SK-N-MC (cell line): ENCODE measurements around the gene FGD5.

Source experiments
- DNase-seq: peaks from one replicate; pipeline ENCODE4 v3.0.0-alpha.2; 2011; ENCODE audit warnings: low read depth, low spot score
- H3K27ac ChIP-seq: fragments of 200-600 bp; sonication (generic); 2 replicates; pipeline ENCODE4 v1.5.1; 2016; ENCODE audit warnings: mixed run types
- H3K36me3 ChIP-seq: fragments of 200-600 bp; sonication (generic); 2 replicates; pipeline ENCODE4 v1.6.1; 2017; ENCODE audit warnings: antibody characterized with exemption, low read length, mixed read lengths; ENCODE audit not compliant: insufficient read depth
- H3K4me3 ChIP-seq: fragments of 200-600 bp; sonication (generic); 2 replicates; pipeline ENCODE4 v1.5.1; 2016
- H3K9ac ChIP-seq: fragments of 200-600 bp; sonication (generic); 2 replicates; pipeline ENCODE4 v1.8.0; 2017; ENCODE audit warnings: mixed run types, mixed read lengths; ENCODE audit not compliant: insufficient read length
- H3K9me3 ChIP-seq: fragments of 200-600 bp; sonication (generic); 2 replicates; pipeline ENCODE4 v1.6.1; 2017; ENCODE audit warnings: low read depth, mild to moderate bottlenecking, antibody characterized with exemption, low read length, moderate library complexity, mixed read lengths
- EZH2 ChIP-seq: fragments of 200-600 bp; sonication (generic); IDR thresholded peaks from one replicate; pipeline ENCODE4 v1.6.1; 2017; ENCODE audit warnings: antibody characterized with exemption
- FOXP2 ChIP-seq: optimal IDR thresholded peaks from 2 replicates; pipeline ENCODE3; 2011; ENCODE audit warnings: mild to moderate bottlenecking, moderate library complexity; ENCODE audit not compliant: insufficient read depth; ENCODE audit errors: extremely low read length, control extremely low read depth
- POLR2AphosphoS5 ChIP-seq: IDR thresholded peaks from 2 replicates; pipeline ENCODE4 v1.6.1; 2012; ENCODE audit warnings: mild to moderate bottlenecking, low read depth, low read length, borderline replicate concordance

Gene FGD5, protein sequence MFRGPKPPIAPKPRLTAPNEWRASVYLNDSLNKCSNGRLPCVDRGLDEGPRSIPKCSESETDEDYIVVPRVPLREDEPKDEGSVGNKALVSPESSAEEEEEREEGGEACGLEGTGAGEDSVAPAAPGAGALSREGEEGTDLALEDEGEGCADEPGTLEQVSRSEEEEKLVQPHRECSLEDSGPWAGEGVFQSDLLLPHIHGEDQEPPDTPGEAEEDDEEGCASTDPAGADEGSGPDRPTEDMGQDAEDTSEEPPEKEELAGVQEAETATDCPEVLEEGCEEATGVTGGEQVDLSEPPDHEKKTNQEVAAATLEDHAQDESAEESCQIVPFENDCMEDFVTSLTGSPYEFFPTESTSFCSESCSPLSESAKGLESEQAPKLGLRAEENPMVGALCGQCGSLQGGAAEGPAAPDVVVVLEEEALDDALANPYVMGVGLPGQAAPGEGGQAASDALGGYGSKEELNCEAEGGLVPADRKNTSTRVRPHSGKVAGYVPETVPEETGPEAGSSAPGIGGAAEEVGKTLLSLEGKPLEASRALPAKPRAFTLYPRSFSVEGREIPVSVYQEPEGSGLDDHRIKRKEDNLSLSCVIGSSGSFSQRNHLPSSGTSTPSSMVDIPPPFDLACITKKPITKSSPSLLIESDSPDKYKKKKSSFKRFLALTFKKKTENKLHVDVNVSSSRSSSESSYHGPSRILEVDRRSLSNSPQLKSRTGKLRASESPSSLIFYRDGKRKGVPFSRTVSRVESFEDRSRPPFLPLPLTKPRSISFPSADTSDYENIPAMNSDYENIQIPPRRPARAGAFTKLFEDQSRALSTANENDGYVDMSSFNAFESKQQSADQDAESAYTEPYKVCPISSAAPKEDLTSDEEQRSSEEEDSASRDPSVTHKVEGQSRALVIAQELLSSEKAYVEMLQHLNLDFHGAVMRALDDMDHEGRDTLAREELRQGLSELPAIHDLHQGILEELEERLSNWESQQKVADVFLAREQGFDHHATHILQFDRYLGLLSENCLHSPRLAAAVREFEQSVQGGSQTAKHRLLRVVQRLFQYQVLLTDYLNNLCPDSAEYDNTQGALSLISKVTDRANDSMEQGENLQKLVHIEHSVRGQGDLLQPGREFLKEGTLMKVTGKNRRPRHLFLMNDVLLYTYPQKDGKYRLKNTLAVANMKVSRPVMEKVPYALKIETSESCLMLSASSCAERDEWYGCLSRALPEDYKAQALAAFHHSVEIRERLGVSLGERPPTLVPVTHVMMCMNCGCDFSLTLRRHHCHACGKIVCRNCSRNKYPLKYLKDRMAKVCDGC (N-terminal part only)

DNA sequence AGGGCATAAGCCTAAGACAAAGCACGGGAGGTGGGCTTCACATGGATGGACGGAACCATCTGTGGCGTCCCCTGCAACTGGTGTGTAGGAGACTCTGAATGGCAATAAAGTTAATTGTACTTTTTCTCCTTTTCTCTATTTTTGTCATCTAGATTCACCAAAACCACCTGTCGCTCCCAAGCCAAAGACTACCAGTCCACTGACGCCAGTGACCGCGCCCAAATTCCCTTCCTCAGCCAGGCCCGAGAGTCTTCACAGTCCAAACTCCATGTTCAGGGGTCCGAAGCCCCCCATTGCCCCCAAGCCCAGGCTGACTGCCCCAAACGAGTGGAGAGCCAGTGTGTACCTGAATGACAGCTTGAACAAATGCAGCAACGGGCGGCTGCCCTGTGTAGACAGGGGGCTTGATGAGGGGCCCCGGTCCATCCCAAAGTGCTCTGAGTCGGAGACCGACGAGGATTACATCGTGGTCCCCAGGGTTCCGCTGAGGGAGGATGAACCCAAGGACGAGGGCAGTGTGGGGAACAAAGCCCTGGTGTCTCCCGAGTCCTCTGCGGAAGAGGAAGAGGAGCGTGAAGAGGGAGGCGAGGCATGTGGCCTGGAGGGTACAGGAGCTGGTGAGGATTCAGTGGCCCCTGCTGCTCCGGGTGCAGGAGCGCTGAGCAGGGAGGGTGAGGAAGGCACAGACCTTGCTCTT, at the start of gene FGD5:
Gene FGD5, plus strand, starts transcription at position 159 of the 697 bp plus-strand sequence. Its CDS starts 110 bp downstream, at position 269.
- Histone ChIP-seq H3K9ac (no peak within 1 kb of the TSS), H3K36me3 (no peaks in the 10 kb centered on the region), H3K27ac (no peak within 1 kb of the TSS), H3K4me3 (no peak within 1 kb of the TSS), H3K9me3 (no peaks in the 10 kb centered on the region)
- no peak for DNase-seq
- no peak for TF ChIP-seq FOXP2
- TF ChIP-seq POLR2AphosphoS5 = no peak
- TF ChIP-seq EZH2 = no peak

DNA sequence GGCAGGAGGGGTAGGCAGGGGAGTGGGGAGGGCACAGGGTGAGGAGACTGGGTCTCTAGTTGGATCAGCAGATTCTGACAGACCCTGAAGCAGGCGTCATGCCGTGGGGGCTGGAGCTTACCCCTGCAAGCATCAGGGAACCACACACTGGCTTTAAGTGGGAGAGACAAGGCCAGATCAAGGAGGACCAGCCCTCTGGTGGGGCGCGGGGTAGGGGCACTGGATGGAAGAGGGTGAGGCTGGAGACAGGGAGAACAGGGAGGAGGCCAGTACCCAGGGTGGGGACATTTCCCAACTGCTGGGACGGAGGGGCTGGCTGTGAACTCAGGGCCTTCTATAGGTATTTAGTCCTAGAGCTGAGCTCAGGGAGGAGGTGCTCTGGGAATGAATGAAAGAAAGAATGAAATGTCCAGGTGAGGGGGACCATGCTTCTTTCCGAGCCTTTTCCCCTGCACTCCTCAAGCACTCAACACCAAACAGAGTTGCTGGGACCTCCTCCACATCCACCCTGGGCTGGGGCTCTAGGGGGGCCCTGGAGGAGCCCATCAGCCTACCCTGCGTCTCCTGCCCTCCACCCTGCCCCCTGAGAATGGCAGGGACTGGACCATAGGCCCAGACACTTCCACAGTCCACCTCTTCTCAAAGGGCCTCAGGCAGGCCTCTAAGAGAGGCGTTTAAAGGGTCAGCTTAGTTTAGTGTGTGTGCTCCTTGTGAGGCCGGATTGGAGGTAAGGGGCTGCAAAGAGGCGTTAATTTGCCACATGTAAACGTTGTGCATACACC, 49.0 kb upstream of the FGD5 start:
- Histone ChIP-seq H3K36me3 (no peaks in the 10 kb centered on the region), H3K9ac (no peak overlapping the region), H3K9me3 (no peaks in the 10 kb centered on the region), H3K4me3 (no peak overlapping the region), H3K27ac (no peak overlapping the region)
- TF ChIP-seq POLR2AphosphoS5 = no peak
- no peak for TF ChIP-seq EZH2
- TF ChIP-seq FOXP2 = no peak
- no peak for DNase-seq

DNA sequence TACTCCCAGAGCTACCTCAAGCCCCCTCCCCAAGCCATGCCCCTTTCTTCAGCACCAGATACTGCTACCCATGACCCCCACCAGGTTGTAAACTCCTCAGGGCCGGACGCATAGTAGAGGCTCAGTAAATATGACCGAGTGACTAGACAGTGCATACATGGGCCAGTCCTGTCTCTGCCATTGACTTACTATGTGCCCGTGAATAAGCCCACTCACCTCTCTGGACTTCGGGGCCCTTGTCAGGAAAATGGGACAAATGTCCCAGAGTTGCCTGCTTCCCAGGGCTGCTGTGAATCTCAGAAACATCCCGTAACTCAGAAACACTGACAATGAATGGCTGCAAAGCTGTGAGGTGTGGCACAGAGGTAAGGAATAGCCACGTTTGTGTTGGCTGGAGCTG, 48.2 kb upstream of the FGD5 start:
- Histone ChIP-seq H3K9ac (no peak overlapping the region), H3K27ac (no peak overlapping the region), H3K4me3 (no peak overlapping the region), H3K36me3 (no peaks in the 10 kb centered on the region), H3K9me3 (no peaks in the 10 kb centered on the region)
- no peak for DNase-seq
- TF ChIP-seq FOXP2 (no peak), EZH2 (no peak), POLR2AphosphoS5 (no peak)

DNA sequence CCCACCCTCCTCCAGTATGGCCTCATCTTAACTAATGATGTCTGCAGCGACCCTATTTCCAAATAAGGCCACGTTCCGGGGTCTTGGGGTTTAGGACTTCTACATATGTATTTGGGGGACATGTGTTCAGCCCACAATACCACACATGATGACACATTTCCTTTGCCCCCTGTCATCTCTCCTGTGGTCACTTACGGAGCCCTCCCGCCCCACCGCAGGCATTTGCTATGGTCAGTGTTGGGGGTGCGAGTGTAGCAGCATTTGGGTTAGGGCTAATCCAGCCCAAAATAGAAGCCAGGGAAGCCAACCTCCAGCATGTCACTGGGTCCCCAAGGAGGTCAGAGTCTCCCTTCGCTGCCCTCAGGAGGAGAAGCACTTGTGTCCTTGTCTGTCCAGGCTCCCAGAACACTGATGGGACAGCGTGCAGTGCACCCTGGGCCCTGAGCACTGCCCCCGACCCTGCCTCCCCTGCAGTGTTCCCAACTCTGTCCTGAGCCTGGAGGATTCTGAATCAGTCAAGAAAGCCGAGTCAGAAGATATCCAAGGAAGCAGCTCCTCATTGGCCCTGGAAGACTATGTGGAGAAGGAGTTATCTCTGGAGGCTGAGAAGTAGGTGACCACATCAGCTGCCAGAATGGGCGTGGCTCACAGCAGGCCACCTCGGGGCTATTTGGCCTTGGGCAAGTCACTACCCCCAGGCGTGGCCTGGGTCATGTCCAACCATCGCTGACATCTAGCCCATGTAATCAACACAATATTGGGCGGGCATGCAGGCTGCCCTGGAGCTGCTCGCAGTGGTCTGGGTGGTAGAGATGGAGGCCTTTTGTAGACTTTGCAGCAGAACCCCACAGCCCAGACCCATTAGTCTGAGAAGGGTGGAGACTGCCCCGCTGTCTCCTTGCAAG, 46.9 kb upstream of the FGD5 start:
- no peak overlapping the region for H3K4me3 ChIP-seq
- TF ChIP-seq POLR2AphosphoS5 = no peak
- TF ChIP-seq EZH2 = no peak
- TF ChIP-seq FOXP2 = no peak
- H3K27ac ChIP-seq = no peak overlapping the region
- DNase-seq = no peak
- H3K9ac ChIP-seq = no peak overlapping the region
- no peaks in the 10 kb centered on the region for H3K9me3 ChIP-seq
- H3K36me3 ChIP-seq = no peaks in the 10 kb centered on the region

DNA sequence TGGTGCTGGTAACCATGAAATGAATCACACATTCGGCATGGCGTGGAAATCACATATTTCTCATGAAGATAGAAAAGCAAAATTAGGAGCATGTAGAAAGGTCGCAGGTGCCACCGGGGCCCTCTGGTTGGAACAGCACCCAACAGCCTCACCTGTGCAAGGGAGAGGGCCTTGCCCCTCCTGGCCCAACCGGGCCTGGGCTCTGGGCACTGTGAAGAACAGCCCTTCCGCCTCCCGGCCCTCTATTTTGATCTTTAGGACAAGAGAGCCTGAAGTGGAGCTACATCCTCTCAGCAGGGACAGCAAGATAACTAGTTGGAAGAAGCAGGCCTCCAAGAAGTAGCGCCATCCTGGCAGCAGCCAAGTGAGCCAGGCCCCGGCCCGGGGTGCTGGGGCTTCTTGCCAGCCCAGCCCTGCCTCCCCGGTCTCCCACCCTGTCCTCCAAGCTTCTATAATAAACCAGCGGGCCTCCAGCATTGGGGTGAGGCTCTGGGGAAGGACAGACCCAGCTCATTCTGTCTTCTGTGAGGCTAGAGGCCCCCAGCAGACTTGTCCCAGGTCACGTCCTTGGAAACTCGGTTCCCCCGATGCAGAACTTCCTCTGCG, 46.1 kb upstream of the FGD5 start:
- Histone ChIP-seq H3K9me3 (no peaks in the 10 kb centered on the region), H3K36me3 (no peaks in the 10 kb centered on the region), H3K27ac (no peak overlapping the region), H3K4me3 (no peak overlapping the region), H3K9ac (no peak overlapping the region)
- TF ChIP-seq POLR2AphosphoS5 (no peak), FOXP2 (no peak), EZH2 (no peak)
- DNase-seq = no peak

DNA sequence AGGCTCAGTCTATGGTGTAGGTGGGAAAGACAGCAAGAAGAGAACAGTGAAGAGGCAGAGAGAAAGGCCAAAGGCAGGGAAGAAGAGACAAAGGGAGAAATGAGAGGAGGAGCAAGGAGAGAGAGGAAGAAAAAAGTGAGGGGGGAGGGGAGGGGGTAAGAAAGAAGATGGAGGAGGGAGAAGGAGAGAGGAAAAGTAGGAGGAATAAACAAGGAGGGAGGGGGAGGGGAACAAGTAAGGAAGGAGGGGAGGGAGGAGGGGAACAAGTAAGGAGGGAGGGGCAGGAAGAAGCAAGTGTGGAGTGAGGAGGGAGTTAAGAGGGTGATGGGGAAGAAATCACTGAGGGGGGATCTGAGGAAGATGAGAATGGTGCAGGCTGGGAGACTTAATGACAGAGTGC, 45.5 kb upstream of the FGD5 start:
- Histone ChIP-seq H3K9me3 (no peaks in the 10 kb centered on the region), H3K36me3 (no peaks in the 10 kb centered on the region), H3K27ac (no peak overlapping the region), H3K4me3 (no peak overlapping the region), H3K9ac (no peak overlapping the region)
- TF ChIP-seq POLR2AphosphoS5 (no peak), FOXP2 (no peak), EZH2 (no peak)
- no peak for DNase-seq
